H7 (cell line): ENCODE results near the gene EYS. TPM values are rescaled to one million over a fixed set of nuclear protein-coding genes. Genes with fewer than 3 reads are reported as not detected.
"Not testable (repeated sequence)": the region's sequence is repeated elsewhere in the genome, so short reads cannot be mapped to it uniquely, and the experiment has no call there.

ENCODE experiments used
- DNase-seq: peaks from one replicate; pipeline ENCODE4 v3.0.0; 2012
- H3K27me3 ChIP-seq: 2 replicates; pipeline ENCODE4 v1.6.0; 2011; ENCODE audit warnings: mild to moderate bottlenecking, low read length; ENCODE audit not compliant: control insufficient read depth, insufficient read depth
- H3K36me3 ChIP-seq: replicated peaks from 2 replicates; pipeline ENCODE4 v1.5.1; 2011; ENCODE audit warnings: low read length; ENCODE audit not compliant: control insufficient read depth, insufficient read depth
- H3K4me3 ChIP-seq: 2 replicates; pipeline ENCODE4 v1.5.1; 2011; ENCODE audit warnings: low read depth, mild to moderate bottlenecking, control low read depth, low read length, moderate library complexity; ENCODE audit not compliant: insufficient read depth
- total RNA-seq: library from RNA; depleted of rRNA; stranded (reverse); fragments of >200 nt; shearing (Covaris generic); gene quantifications from 2 replicates; pipeline ENCODE4 v1.2.3, GENCODE V29; 2014

EYS gene
- total RNA-seq, 1 experiment from 2014 or later, result 0.10 TPM

- no peaks in the 10 kb centered on the region; the same call in 1 of the 2 replicates for H3K27me3 ChIP-seq
- DNase-seq, result peak; percentile 13
- no peak overlapping the region for H3K4me3 ChIP-seq
- H3K36me3 ChIP-seq, result no peaks in the 10 kb centered on the region
These were observed 1918.5 kb downstream of the EYS start for GRCh38 chr6:63788569-63788968.

- H3K36me3 ChIP-seq, result no peaks in the 10 kb centered on the region
- H3K4me3 ChIP-seq, result no peak overlapping the region
- no peaks in the 10 kb centered on the region; the same call in 1 of the 2 replicates for H3K27me3 ChIP-seq
- no peak for DNase-seq
These were observed 1920.0 kb downstream of the EYS start for GRCh38 chr6:63787021-63787420.

- no peaks in the 10 kb centered on the region for H3K36me3 ChIP-seq
- no peak for DNase-seq
- H3K4me3 ChIP-seq, result no peak overlapping the region
- no peaks in the 10 kb centered on the region for H3K27me3 ChIP-seq
These were observed 1922.0 kb downstream of the EYS start for GRCh38 chr6:63785006-63785405.

- Histone ChIP-seq H3K27me3 (no peaks in the 10 kb centered on the region), H3K36me3 (no peaks in the 10 kb centered on the region), H3K4me3 (no peak overlapping the region)
- no peak for DNase-seq
These were observed 1923.9 kb downstream of the EYS start for GRCh38 chr6:63783096-63783495.

- DNase-seq, result no peak
- no peak overlapping the region for H3K4me3 ChIP-seq
- no peaks in the 10 kb centered on the region for H3K27me3 ChIP-seq
- no peaks in the 10 kb centered on the region for H3K36me3 ChIP-seq
These were observed 1932.1 kb downstream of the EYS start for GRCh38 chr6:63774961-63775360.

GRCh38 chr6:63773200-63773599, 1933.8 kb downstream of the EYS start:
- DNase-seq, result no peak
- H3K27me3 ChIP-seq, result no peaks in the 10 kb centered on the region

DNA sequence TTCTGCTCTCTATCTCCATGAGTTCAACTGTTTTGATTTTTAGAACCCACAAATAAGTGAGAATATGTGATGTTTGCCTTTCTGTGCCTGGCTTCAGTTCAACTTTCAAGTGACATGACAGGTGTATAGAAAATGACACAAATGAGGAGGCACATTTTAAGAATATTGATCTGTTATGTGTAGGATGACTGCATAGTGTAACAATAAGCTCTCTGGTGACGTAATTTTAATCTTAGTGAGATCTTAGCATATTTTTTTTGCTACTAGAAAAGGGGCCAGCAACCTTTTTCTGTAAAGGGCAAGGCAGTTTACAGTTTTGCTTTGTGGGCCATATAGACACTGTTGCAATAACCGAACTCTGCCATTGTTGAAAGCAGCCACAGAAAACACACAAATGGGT, 1941.2 kb downstream of the EYS start:
- no peak for DNase-seq
- no peaks in the 10 kb centered on the region for H3K36me3 ChIP-seq
- no peak overlapping the region for H3K4me3 ChIP-seq
- no peaks in the 10 kb centered on the region for H3K27me3 ChIP-seq

More at GRCh38 chr6:63773200-63773599, 1933.8 kb downstream of the EYS start:
- no peaks in the 10 kb centered on the region for H3K36me3 ChIP-seq
- H3K4me3 ChIP-seq, result no peak overlapping the region

- Histone ChIP-seq H3K4me3 (no peak overlapping the region), H3K27me3 (no peaks in the 10 kb centered on the region), H3K36me3 (no peaks in the 10 kb centered on the region)
- no peak for DNase-seq
These were observed 1942.6 kb downstream of the EYS start for GRCh38 chr6:63764318-63764916.

- H3K27me3 ChIP-seq, result no peaks in the 10 kb centered on the region
- no peaks in the 10 kb centered on the region for H3K36me3 ChIP-seq
- H3K4me3 ChIP-seq, result no peak overlapping the region
- DNase-seq, result no peak
These were observed 1946.8 kb downstream of the EYS start for GRCh38 chr6:63760199-63760598.

DNA sequence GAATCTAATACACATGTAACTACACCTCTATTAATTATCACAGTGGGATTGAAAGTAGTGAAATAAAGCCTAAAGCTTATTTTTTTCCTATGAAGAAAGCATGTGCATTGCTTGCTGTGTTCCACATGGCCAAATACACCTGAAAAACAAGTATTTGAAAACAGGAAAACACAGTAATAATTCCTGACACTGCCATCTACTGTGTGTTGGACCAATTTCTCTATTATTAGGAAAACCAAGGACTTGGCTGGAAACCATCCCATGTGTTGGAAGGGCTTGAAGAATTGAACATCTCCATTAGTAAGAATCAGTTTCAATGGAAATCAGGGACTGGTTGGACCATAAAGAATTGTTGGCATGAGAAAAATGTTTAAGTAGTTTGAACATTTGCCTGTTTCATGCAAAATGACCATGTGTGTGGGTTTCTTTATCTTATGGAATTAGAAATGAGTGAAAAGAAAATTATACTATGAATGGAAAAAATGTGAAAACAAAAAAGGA, 1947.4 kb downstream of the EYS start:
- H3K36me3 ChIP-seq, result no peaks in the 10 kb centered on the region

DNA sequence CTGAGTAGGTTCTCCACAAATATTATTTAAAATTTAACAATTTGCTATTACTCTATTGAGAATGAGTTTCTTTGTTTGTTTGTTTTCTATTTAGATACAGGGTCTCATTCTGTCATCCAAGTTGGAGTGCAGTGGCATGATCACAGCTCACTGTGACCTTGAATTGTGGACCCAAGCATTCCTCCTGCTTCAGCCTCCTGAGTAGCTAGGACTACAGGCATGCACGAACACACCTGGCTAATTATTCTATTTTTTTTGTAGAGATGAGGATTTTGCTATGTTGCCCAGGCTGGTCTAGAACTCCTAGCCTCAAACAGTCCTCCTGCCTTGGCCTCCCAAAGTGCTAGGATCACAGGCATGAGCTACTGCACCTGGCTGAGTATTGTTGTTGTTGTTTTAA, 1949.2 kb downstream of the EYS start:
- Histone ChIP-seq H3K36me3 (no peaks in the 10 kb centered on the region), H3K27me3 (no peaks in the 10 kb centered on the region), H3K4me3 (no peak overlapping the region)
- no peak for DNase-seq

More for the DNA sequence above, 1947.4 kb downstream of the EYS start:
- no peak for DNase-seq
- no peak overlapping the region for H3K4me3 ChIP-seq
- H3K27me3 ChIP-seq, result no peaks in the 10 kb centered on the region

- not testable (repeated sequence) for DNase-seq, H3K27me3 ChIP-seq, H3K36me3 ChIP-seq, H3K4me3 ChIP-seq
These were observed 1949.8 kb downstream of the EYS start for GRCh38 chr6:63757275-63757674.

GRCh38 chr6:63750400-63750799, 1956.6 kb downstream of the EYS start:
- no peak for DNase-seq
- Histone ChIP-seq H3K36me3 (no peaks in the 10 kb centered on the region), H3K27me3 (no peaks in the 10 kb centered on the region), H3K4me3 (no peak overlapping the region)

DNA sequence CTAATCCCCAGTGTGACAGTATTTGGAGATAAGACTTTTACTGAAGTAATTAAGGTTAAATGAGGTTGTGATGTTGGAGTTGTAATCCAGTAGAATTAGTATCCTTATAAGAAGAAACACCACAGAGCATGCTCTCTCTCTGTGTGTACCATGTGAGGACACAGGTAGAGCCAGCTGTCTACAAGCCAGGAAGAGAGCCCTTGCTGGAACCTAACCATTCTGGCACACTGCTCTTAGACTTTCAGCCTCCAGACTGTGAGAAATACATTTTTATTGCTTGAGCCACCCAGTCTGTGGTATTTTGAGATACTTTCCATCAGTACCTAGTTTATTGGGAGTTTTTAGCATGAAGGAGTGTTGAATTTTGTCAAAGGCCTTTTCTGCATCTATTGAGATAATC, 1961.2 kb downstream of the EYS start:
- no peak for DNase-seq
- Histone ChIP-seq H3K4me3 (no peak overlapping the region), H3K36me3 (no peaks in the 10 kb centered on the region), H3K27me3 (no peaks in the 10 kb centered on the region)

DNA sequence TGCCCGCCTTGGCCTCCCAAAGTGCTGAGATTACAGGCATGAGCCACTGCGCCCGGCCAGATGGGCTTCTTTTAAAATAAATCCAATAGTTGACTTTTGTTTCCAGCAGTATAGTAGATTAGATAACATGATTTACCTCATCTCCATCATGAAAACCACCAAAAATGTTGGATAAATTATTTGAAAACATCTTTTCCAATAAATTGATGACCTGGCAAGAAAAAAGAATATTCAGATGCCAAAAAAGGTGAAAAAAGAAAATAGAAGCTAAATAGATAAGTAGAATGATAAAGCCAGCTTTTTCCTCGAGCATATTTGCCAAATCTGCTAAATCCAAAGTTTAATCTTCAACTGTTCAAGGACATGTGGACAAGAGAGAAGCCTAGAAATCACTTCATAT, 1962.2 kb downstream of the EYS start:
- Histone ChIP-seq H3K36me3 (no peaks in the 10 kb centered on the region), H3K27me3 (no peaks in the 10 kb centered on the region), H3K4me3 (no peak overlapping the region)
- DNase-seq, result no peak

- no peak overlapping the region for H3K4me3 ChIP-seq
These were observed 1963.3 kb downstream of the EYS start for GRCh38 chr6:63743691-63744090.

More at GRCh38 chr6:63743691-63744090, 1963.3 kb downstream of the EYS start:
- no peaks in the 10 kb centered on the region for H3K36me3 ChIP-seq
- DNase-seq, result no peak
- no peaks in the 10 kb centered on the region for H3K27me3 ChIP-seq
